Liver (tissue), 9 donors: Measurements from ENCODE around the gene PBOV1. TPM values are rescaled to one million over a fixed set of nuclear protein-coding genes. Genes with fewer than 3 reads are reported as not detected.

Experiments used
- DNase-seq: peaks from one replicate; pipeline ENCODE4 v3.0.0-alpha.2; 2017; ENCODE audit warnings: low spot score
- H3K27ac ChIP-seq, 2 donors: one replicate each; pipeline ENCODE4 v1.7.0; 2013; ENCODE audit warnings: inconsistent platforms in 2 of 2, low read length in 2 of 2, control low read depth in 1 of 2, low read depth in 1 of 2, mild to moderate bottlenecking in 1 of 2
- H3K27me3 ChIP-seq, 4 donors: one replicate each; pipeline versions ENCODE4 v1.6.1 to v1.7.0; 2013; ENCODE audit warnings: low read length in 3 of 4, inconsistent platforms in 1 of 4, mild to moderate bottlenecking in 1 of 4, moderate library complexity in 1 of 4; ENCODE audit not compliant: control insufficient read depth in 4 of 4, insufficient read depth in 4 of 4
- H3K36me3 ChIP-seq, 4 donors: one replicate each; pipeline versions ENCODE4 v1.6.1 to v1.7.0; 2013; ENCODE audit warnings: low read length in 3 of 4, mild to moderate bottlenecking in 3 of 4, low read depth in 1 of 4, moderate library complexity in 1 of 4; ENCODE audit not compliant: control insufficient read depth in 4 of 4, insufficient read depth in 3 of 4
- H3K4me1 ChIP-seq, 4 donors: one replicate each; pipeline versions ENCODE4 v1.6.1 to v1.7.0; 2013; ENCODE audit warnings: low read length in 3 of 4, mild to moderate bottlenecking in 3 of 4, moderate library complexity in 1 of 4; ENCODE audit not compliant: control insufficient read depth in 4 of 4, insufficient read depth in 4 of 4
- H3K4me3 ChIP-seq, 3 donors: one replicate each; pipeline versions ENCODE4 v1.6.1 to v1.7.0; 2013; ENCODE audit warnings: low read length in 3 of 3, control low read depth in 1 of 3, low read depth in 1 of 3, mild to moderate bottlenecking in 1 of 3
- H3K9ac ChIP-seq, 2 donors: one replicate each; pipeline ENCODE4 v1.7.0; 2013; ENCODE audit warnings: low read length in 2 of 2, mild to moderate bottlenecking in 2 of 2, moderate library complexity in 2 of 2, control low read depth in 1 of 2, low read depth in 1 of 2
- H3K9me3 ChIP-seq, 4 donors: one replicate each; pipeline versions ENCODE4 v1.6.1 to v1.7.0; 2013; ENCODE audit warnings: low read length in 3 of 4; ENCODE audit not compliant: control insufficient read depth in 4 of 4
- CTCF ChIP-seq: fragments of 150-350 bp; IDR thresholded peaks from 2 replicates; pipeline ENCODE4 v1.5.1; 2017; ENCODE audit warnings: improper control_type of control experiment, low read depth, low read length; ENCODE audit not compliant: missing input control
- FOXA1 ChIP-seq: IDR thresholded peaks from 2 replicates; pipeline ENCODE4 v1.6.1; 2016; ENCODE audit warnings: antibody characterized with exemption
- FOXA2 ChIP-seq: IDR thresholded peaks from 2 replicates; pipeline ENCODE4 v1.6.1; 2016; ENCODE audit warnings: antibody characterized with exemption
- GABPA ChIP-seq, 2 donors: IDR thresholded peaks in 1 of 2; conservative IDR thresholded peaks in 1 of 2; 2 replicates each; pipeline ENCODE4 v1.6.1; 2016; ENCODE audit warnings: antibody characterized with exemption in 2 of 2, mild to moderate bottlenecking in 1 of 2, moderate library complexity in 1 of 2
- HNF4A ChIP-seq, 2 donors: conservative IDR thresholded peaks; 2 replicates each; pipeline ENCODE4 v1.6.1; 2016; ENCODE audit warnings: antibody characterized with exemption in 2 of 2, mild to moderate bottlenecking in 2 of 2
- HNF4G ChIP-seq: IDR thresholded peaks from 2 replicates; pipeline ENCODE4 v1.6.1; 2016; ENCODE audit warnings: antibody characterized with exemption
- JUND ChIP-seq, 2 donors: IDR thresholded peaks; 2 replicates each; pipeline ENCODE4 v1.6.1; 2016; ENCODE audit warnings: antibody characterized with exemption in 2 of 2
- RAD21 ChIP-seq, 2 donors: IDR thresholded peaks; 2 replicates each; pipeline ENCODE4 v1.6.1; 2016; ENCODE audit warnings: antibody characterized with exemption in 2 of 2, mild to moderate bottlenecking in 2 of 2
- REST ChIP-seq: IDR thresholded peaks from 2 replicates; pipeline ENCODE4 v1.6.1; 2016; ENCODE audit warnings: antibody characterized with exemption, mild to moderate bottlenecking
- RXRA ChIP-seq, 2 donors: IDR thresholded peaks; 2 replicates each; pipeline ENCODE4 v1.6.1; 2017 to 2018; ENCODE audit warnings: antibody characterized with exemption in 2 of 2, mild to moderate bottlenecking in 1 of 2
- TAF1 ChIP-seq: conservative IDR thresholded peaks from 2 replicates; pipeline ENCODE4 v1.6.1; 2016; ENCODE audit warnings: antibody characterized with exemption, mild to moderate bottlenecking
- YY1 ChIP-seq: IDR thresholded peaks from 2 replicates; pipeline ENCODE4 v1.6.1; 2016; ENCODE audit warnings: antibody characterized with exemption, mild to moderate bottlenecking
- ZBTB33 ChIP-seq: IDR thresholded peaks from 2 replicates; pipeline ENCODE4 v1.6.1; 2016; ENCODE audit warnings: antibody characterized with exemption
- WGBS: extraction: QIAGEN DNeasy Blood & Tissue Kit; methylation state at CpG from one replicate; pipeline ENCODE4 v1.1.7; 2013; 5-methylcytosine and 5-hydroxymethylcytosine counted together
- polyA plus RNA-seq, 2 donors: library from polyadenylated mRNA; stranded (reverse) in 1 of 2; unstranded in 1 of 2; fragments of 200-250 nt in 1 of 2; fragments of >200 nt in 1 of 2; fragmentation: Nextera tagmentation in 1 of 2; extraction: Ambion mirVana in 1 of 2; gene quantifications; one replicate each; pipeline versions ENCODE4 v1.2.1 to v1.2.3, GENCODE V29; 2013 to 2015
- total RNA-seq, 2 donors: library from RNA; depleted of rRNA; stranded (reverse); fragments of >200 nt; gene quantifications; one replicate each; pipeline ENCODE4 v1.2.3, GENCODE V29; 2014
- donor health status: healthy.
- donor health status: healthy.
- donor health status: healthy.
- donor health status: healthy.
- donor health status: healthy.

The PBOV1 gene
- total and polyA plus RNA-seq, 4 donors: not detected

- Histone ChIP-seq H3K4me1 (no peaks in the 10 kb centered on the region), H3K9me3 (no peaks in the 10 kb centered on the region), H3K27me3 (no peaks in the 10 kb centered on the region), H3K9ac (no peak overlapping the region), H3K27ac (no peak overlapping the region), H3K4me3 (no peak overlapping the region), H3K36me3 (no peaks in the 10 kb centered on the region)
- no peak for DNase-seq
- 92% methylated on average over 16 of the region's 16 CpGs for WGBS
- TF ChIP-seq HNF4A (conservative IDR thresholded peaks at IDR 0.05) (no peak), REST (no peak), FOXA1 (no peak), FOXA2 (no peak), RXRA (IDR thresholded peaks at IDR 0.05) (no peak), YY1 (no peak), CTCF (no peak), JUND (IDR thresholded peaks at IDR 0.05) (no peak), GABPA (IDR thresholded peaks at IDR 0.05 in 1 of 2, conservative IDR thresholded peaks at IDR 0.05 in 1 of 2) (no peak), HNF4G (no peak), RAD21 (IDR thresholded peaks at IDR 0.05) (no peak), TAF1 (no peak)
Observed at GRCh38 chr6:138250513-138251247, 32.4 kb upstream of the PBOV1 start.

DNA sequence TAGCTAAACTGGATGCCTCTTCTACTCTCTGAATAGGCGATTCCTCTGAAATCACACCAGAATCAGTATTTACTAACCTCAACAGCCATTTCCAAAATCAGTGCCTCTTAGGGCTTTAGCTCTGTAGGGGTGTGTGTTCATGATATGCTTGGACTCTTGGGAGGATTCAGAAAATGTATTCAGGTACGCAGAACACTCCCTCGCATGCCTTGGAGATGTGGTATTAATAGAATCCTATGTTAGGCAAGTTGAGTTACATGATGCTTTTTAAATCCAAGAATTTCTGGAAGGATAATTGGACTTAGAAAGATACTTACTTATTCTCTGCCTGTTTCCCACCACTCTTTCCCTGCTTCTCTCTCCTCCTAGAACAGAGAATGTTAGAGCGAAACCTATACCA lies 31.8 kb upstream of the PBOV1 start:
- no peak overlapping the region for H3K27ac ChIP-seq
- H3K9ac ChIP-seq: no peak overlapping the region
- DNase-seq: no peak
- TF ChIP-seq REST: no peak
- TF ChIP-seq FOXA1: no peak
- no peak for TF ChIP-seq ZBTB33
- TF ChIP-seq JUND (IDR thresholded peaks at IDR 0.05): no peak
- no peak for TF ChIP-seq FOXA2
- TF ChIP-seq GABPA (IDR thresholded peaks at IDR 0.05 in 1 of 2, conservative IDR thresholded peaks at IDR 0.05 in 1 of 2): no peak
- no peak for TF ChIP-seq HNF4G
- H3K4me1 ChIP-seq: no peaks in the 10 kb centered on the region
- H3K36me3 ChIP-seq: no peaks in the 10 kb centered on the region
- no peaks in the 10 kb centered on the region for H3K9me3 ChIP-seq
- WGBS: 96% methylated on average over 4 of the region's 4 CpGs
- H3K27me3 ChIP-seq: no peaks in the 10 kb centered on the region
- H3K4me3 ChIP-seq: no peak overlapping the region
